Measurements from ENCODE around the gene LRRC75A.
"Not testable (repeated sequence)": the region's sequence is repeated elsewhere in the genome, so short reads cannot be mapped to it uniquely, and the experiment has no call there.

Gene LRRC75A

DNA sequence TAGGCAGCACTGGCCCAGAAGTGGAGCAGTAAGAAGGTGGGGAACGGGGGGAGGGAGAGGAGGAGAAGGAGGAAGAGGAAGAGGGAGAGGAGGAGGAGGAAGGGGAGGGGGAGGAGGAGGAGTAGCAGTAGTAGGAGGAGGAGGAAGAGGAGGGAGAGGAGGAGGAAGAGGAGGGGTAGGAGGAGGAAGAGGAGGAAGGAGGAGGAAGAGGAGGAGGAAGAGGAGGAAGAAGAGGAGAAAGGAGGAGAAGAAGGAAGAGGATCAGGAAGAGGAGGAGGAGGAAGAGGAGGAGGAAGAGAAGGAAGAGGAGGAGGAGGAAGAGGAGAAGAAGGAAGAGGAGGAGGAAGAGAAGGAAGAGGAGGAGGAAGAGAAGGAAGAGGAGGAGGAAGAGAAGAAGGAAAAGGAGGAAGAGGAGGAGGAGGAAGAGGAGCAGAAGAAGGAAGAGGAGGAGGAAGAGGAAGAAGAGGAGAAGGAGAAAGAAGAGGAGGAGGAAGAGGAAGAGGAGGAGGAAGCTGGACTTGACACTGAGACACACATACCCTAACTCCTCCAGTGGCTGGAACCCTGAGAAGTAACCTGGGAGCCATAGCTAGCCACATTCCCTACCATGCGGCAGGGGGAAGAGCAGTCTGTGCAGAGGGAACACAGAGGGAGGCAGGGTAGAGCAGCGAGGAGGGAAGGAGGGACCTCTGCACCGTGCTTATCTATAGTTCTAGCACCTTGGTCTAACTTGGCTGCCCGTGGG, 35.8 kb downstream of the LRRC75A start:
- DNase-seq (ENCODE audit: low read depth in 2 of 2): no peak

GRCh38 chr17:16453493-16453851, 38.5 kb downstream of the LRRC75A start:
- no peak for DNase-seq (ENCODE audit: low read depth in 2 of 2)

- DNase-seq (ENCODE audit: low read depth in 2 of 2): not testable (repeated sequence)
Observed at GRCh38 chr17:16452268-16452667, 39.7 kb downstream of the LRRC75A start.

DNA sequence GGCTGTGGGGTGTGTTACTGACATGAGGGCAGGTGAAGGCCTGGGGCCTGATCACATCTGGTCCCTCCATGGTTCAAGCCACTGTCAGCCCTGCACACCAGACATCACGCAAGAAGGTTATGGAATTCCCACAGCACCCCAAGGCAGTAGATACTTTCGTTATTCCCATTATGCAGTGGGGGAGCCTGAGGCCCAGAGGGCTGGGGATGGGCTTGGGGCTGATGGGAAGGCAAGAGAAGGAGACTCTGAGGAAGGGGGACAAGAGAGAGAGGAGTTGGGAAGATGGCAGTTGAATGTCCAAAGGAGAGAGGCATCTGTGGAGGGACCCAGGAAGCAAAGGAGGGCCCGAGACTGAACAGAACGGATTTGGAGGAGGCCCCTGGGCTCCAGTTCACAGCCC, 42.0 kb downstream of the LRRC75A start:
- no peak for DNase-seq (ENCODE audit: low read depth in 2 of 2)

DNA sequence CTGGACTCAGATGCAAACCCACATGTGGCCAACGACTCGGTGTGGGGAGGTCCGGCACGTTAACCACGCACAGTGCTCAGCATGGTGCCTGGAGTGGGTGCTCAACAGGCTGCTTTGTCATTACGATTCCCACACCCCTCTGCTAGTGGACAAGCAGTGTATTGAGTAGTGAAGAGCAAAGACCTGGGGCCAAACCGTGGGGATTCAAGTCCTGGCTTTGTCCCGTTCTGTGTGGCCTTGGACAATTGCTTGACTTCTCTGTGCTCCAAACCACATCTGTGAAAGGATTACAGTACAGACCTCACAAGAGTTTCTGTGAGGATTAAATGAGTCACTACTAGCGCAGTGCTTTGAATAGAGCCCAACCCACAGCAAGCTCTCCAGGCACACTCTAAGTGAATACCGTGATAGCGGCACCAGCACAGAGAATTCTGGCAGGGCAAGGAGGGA, 42.8 kb downstream of the LRRC75A start:
- DNase-seq (ENCODE audit: low read depth in 2 of 2): no peak

DNA sequence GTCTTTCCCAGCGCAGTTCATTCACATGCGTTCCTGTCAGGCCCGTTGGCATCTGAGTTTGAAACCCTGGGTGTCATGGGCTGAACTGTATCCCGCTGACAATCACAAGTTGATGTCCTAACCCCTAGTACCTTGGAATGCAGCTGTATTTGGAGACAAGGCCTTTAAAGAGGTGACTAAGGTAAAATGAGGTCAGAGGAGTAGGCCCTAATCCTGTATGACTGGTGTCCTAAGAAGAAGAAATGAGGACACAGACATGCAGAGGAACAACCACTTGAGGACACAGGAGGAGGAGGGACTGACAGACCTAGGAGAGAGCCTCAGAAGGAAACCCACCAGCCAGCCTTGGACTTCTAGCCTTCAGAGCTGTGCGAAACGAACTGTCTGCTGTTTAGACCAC, 43.5 kb downstream of the LRRC75A start:
- no peak for DNase-seq (ENCODE audit: low read depth in 2 of 2)

GRCh38 chr17:16447676-16448075, 44.3 kb downstream of the LRRC75A start:
- no peak for DNase-seq (ENCODE audit: low read depth in 2 of 2)

DNA sequence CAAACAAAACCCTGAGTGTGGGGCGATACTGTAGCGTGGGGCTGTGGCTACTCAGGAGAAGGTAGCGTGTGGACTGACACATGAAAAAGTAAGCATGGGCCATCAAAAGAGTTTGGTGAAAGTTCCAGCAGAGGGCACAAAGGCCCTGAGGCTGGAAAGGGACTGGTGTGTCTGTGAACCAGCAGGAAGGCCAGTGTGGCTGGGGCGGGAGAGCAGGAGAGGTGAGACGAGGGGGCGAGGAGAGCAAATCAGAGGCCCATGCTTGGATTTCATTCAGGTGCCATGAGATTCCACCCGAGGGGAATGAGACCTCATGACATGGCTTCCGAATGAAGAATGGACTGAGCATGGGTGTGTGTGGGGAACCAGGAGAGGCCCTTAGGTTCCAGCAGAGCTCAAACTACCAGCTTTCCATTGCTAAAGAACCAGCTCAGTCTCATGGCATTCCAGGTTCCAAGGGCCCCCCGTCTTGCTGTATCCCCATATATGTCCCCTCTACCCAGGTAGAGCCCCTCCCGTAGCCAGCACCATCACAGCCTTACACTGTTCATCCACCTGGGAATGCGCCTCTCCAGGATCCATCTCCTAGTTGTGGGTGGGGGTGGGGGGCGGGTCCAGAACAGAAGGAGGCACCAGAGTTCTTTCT, 45.5 kb downstream of the LRRC75A start:
- DNase-seq (ENCODE audit: low read depth in 2 of 2): no peak

GRCh38 chr17:16444258-16444886, 47.6 kb downstream of the LRRC75A start:
- no peak for DNase-seq (ENCODE audit: low read depth in 2 of 2)

DNA sequence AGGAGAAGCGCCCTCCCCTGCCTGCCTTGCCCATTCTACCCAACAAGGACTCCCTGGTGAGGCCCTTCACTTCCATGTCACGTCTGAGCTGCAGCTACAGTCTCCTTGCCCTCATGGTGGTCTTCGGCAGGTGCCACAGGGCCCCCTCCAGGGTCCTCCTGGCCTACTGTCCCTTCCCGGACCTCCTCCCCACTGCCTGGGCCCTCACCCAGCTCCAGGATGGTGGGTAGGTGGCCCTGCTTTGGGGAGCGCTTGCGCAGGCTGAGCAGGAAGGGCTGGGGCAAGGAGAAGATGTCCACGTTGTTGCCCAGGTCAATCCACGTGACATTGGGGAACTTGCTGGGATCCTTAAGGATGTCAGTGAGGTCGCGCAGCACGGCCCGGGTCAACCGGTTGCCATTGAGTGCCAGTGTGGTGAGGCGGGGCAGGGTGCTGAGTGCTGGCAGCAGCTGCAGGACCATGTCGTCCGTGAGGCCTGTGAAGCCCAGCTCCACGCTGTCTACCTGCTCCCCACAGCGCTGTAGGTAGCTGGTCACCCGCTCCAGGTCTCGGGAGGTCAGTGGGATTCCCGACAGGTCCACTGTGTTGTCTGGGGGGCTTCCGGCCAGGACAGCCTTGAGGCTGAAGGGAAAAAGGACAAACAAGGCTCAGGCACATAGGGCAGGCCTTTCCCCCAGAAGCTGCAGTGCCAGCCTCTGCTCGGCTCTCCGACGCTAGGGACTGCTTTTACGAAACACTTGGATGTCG, 48.3 kb downstream of the LRRC75A start:
- DNase-seq (ENCODE audit: low read depth in 2 of 2): no peak

DNA sequence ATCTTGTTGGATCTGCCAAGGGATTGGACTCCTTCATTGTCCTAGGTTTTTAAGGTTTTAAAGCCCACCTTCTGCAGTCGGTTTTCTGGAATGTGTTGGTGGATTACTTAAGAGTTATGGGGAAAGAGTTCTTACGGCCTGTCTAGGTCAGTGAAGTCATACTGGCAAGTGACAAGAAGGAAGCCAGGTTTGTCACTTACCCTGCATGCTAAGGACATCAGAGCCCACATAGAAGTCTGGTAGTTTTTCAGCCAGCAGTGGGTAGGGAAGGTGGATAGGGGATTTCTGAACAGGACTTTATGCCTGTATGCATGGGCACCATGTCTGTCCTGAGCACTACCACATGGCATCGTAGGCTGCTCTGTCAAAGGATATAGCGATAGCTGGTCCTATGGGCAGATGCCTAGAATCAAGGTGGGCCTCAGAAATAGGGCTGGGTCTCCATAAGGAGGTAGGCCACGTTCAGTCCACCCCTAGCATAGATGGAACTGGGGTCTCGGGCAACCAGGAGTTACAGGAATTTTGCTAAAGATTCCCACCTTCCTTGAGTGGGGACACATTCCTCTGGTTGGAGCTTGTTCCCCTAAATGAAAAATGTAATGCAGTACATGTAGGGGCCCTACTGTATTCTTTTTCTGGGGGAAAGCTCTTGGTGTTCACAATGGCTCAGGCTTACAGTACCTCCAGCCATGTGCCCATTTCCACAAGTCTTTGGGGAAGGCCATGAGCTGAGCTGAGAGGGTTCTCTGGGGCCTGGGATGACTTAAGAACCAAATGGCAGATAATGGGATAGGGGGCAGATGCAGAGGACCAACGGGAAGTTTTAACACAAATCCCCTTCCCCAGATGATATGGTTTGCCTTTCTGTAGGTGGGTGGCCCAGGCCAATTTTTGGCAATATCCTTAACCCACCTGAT, 49.1 kb downstream of the LRRC75A start:
- DNase-seq (ENCODE audit: low read depth in 2 of 2): no peak

DNA sequence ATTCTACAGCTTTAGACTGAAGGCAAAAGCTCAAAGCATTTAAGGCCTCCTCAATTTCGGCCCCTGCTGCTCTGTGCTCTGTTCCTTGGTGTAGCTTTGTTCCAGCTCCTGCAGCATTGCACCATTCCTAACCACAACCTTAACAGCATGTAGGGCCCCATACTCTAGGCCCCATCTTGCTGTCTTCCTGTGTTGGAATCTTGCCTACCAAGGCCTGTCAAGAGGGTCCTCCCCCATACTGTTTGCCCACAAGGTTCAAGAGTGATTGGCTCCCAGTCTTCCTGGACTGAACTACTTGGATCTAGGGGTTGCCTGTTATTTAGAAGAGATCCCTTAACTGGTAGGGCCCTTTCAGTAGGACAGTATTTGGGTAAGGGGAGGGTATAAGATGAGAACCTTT, 49.9 kb downstream of the LRRC75A start:
- no peak for DNase-seq (ENCODE audit: low read depth in 2 of 2)

GRCh38 chr17:16440901-16441629, 50.9 kb downstream of the LRRC75A start:
- no peak for DNase-seq (ENCODE audit: low read depth in 2 of 2)

DNA sequence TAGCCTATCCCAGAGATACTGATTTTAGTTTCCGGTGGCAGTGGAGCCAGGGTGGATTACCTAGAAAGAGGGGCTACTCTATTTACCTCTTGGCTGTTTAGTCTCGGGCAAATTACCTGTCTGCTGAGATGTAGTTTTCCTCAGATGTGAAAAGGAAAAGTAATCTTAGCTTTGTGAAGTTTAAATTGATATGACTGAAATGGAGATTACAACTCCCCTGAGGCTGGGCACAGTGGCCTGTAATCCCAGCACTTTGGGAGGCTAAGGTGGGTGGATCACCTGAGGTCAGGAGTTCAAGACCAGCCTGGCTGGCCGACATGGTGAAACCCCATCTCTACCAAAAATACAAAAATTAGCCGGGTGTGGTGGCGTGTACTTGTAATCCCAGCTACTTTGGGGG, 51.6 kb downstream of the LRRC75A start:
- not testable (repeated sequence) for DNase-seq (ENCODE audit: low read depth in 2 of 2)

DNA sequence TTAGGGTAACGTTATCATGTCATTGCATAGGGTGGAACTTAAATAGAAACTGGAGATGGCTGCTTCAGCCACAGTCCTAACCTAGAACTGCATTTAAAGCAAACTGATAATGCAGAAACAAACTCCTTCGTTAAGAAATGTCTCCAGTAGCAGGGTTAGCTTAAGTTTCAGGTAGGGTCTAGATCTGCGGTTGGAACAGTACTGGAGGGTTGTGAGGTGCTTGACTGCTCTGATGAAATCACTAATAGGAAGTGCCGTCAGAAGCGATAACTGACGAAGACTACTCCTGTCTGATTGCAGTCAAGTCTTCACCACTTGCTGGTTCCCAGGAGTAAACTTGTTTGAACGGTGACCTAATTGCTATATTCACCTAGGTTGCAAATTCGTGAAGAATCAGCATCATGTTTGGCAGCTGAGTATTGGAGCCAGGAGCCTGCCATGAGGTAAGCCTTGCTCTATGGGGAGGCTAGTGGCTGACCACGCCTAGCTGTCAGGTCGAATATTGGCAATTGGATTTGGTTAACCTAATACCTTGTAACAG, 52.1 kb downstream of the LRRC75A start:
- no peak for DNase-seq (ENCODE audit: low read depth in 2 of 2)

DNA sequence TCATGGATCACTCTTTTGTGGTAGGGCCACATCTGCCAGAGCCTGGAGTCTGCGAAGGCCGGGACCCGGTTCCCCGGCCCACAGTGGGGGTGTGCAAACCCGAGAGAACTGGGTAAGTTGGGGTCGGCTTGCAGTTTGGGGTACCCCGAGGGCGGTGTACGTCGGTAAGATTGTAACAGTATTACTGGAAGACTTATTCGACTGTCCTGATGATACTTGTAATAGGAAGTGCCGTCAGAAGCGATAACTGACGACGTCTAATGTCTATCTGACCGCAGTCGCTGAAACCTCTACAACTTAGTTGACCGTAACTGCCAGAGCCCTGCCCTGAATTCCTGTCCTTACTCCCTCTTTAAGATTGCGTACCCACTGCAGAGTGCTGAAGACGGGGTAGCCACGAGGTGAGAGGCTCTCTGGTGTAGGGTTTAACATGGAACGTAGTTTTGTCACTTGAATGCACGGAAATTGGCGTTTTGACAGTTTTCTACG, 52.6 kb downstream of the LRRC75A start:
- DNase-seq (ENCODE audit: low read depth in 2 of 2): no peak

DNA sequence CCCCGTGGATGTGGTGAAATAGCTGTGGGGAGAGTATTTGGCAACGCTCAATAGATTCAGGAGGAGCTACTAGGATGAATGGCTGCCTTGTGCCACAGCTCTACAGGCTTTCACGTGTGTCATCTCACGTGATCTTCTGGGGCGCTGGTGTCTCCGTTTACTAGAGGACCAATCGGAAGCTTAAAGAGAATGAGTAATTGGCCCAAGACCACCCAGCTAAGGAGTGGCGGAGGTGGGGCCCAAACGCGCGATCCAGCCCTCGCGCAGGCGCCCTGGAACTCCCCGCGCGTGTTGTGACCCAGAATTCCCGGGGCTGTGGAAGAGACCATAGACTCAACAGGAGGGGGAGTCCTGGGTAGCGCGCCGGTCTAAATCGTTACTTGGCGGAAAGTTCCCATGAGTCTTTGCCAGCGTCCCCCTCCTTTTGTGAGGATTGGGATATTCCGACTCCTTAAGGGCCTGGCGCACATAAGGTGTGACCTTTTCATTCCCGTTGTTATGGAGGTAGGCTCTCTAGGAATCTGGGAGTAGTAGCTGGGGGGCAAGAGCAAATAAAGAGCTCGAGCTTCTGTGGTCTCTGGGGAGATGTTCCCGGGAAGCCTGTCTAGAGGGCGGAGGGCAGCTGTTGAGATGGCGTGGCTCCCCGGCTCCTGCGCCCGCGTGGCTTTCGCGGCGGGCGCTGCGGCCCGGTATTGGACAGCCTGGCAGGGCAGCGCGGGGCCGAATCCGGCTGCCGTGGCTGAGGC, 53.3 kb downstream of the LRRC75A start:
- DNase-seq (ENCODE audit: low read depth in 2 of 2): peak; percentile 89 to 90

GRCh38 chr17:16438173-16438556, 53.8 kb downstream of the LRRC75A start:
- DNase-seq (ENCODE audit: low read depth in 2 of 2): no peak

DNA sequence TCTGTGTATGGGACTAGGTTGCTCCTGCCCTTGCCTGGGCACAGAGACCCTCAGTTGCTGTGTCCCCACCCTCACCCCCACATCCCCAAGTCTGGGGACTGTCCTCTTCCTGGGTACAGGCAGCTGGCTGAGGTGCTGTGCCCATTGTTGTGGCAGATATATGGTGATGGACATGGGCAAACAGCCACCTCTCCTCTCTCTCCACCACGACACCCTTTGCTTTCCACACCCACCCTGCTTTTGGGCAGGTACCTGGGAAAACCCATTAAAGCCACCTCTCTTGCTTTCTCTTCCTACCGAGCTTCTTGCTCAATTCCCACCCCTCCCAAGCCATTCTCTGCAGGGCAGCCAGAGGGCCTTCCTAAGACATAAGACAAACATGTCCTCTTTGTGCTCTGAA, 54.9 kb downstream of the LRRC75A start:
- no peak for DNase-seq (ENCODE audit: low read depth in 2 of 2)

All from stimulated activated CD8-positive, alpha-beta memory T cell treated with anti-CD3 and anti-CD28 coated beads, Interleukin-2, amount 100 ng/mL, for 48 hours (primary cell).